Subcutaneous adipose tissue (tissue), 4 donors: ENCODE measurements around the gene KRT79. TPM values are rescaled to one million over a fixed set of nuclear protein-coding genes. Genes with fewer than 3 reads are reported as not detected.

Experiments used
- CTCF ChIP-seq: fragments of 450-650 bp; IDR thresholded peaks from one replicate; pipeline ENCODE4 v1.5.1; 2016; ENCODE audit warnings: low read depth, mild to moderate bottlenecking, control low read depth, antibody characterized with exemption, moderate library complexity
- total RNA-seq, 4 donors: library from RNA; depleted of rRNA; stranded (reverse); fragments of >200 nt; gene quantifications; one replicate each; pipeline ENCODE4 v1.1.0, GENCODE V29; 2016

Gene KRT79
- total RNA-seq, 4 donors from 2014 or later: 0.22 to 3.6 (median 2.0) TPM; not detected in 1

GRCh38 chr12:52867152-52867551 lies 33.0 kb upstream of the KRT79 start:
- TF ChIP-seq CTCF: no peak

- no peak for TF ChIP-seq CTCF
These were observed 31.2 kb upstream of the KRT79 start for GRCh38 chr12:52865090-52865944.

- no peak for TF ChIP-seq CTCF
These were observed 27.9 kb upstream of the KRT79 start for GRCh38 chr12:52862023-52862422.

GRCh38 chr12:52861511-52861910 lies 27.4 kb upstream of the KRT79 start:
- TF ChIP-seq CTCF: no peak

- no peak for TF ChIP-seq CTCF
These were observed 26.2 kb upstream of the KRT79 start for GRCh38 chr12:52860102-52860823.

- TF ChIP-seq CTCF: no peak
These were observed 23.4 kb upstream of the KRT79 start for GRCh38 chr12:52857500-52857899.

GRCh38 chr12:52856787-52857186 lies 22.7 kb upstream of the KRT79 start:
- no peak for TF ChIP-seq CTCF
